Vagina (tissue), 2 donors: ENCODE measurements around the gene DAB1.

Source experiments
- POLR2A ChIP-seq, 2 donors: fragments of 450-650 bp; IDR thresholded peaks; one replicate each; pipeline ENCODE4 v1.6.1; 2017; ENCODE audit warnings: antibody characterized with exemption in 2 of 2, mild to moderate bottlenecking in 2 of 2, moderate library complexity in 2 of 2
- TF ChIP-seq, protein P1 (sequence below), 3 experiments: fragments of 450-650 bp in 2 of 3; fragments of 200-600 bp in 1 of 3; sonication (generic) in 1 of 3; IDR thresholded peaks; one replicate each; pipeline ENCODE4 v1.5.1; 2017 to 2019; ENCODE audit warnings: antibody characterized with exemption in 3 of 3, mild to moderate bottlenecking in 2 of 3, moderate library complexity in 2 of 3

DNA sequence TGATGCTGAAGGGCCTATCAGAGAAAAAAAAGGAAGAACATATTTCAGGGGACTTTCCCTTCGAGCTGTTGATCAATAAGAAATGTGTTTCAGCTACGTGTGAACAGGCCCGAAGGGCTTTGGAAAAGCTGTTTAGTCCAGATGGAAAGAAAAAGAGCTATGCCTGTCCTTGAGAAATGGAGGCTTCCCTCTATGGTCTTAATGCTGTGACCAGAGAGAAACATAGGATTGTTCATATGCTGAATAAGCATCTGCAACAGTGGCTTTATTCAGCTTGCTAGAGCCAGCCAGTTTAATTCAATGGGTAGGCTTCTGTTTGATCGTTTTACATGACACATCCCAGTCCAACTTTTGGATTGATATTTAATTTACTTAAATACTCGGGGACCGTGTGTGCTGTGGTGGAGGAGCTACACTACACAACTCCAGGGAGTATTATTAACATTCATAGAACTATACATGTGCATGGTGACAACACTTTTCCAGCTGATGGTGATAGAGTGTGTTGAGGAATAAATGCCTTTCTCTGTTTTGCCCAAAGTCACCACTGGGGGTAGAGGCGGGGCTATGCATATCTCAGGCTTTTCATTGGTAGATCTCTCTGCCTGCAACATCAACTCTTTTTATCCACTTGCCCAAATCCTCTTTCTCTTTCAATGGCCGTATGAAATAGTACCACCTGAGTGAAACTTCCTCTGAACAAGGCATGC is 351.3 kb downstream of the DAB1 start:
- TF ChIP-seq, protein P1, sequence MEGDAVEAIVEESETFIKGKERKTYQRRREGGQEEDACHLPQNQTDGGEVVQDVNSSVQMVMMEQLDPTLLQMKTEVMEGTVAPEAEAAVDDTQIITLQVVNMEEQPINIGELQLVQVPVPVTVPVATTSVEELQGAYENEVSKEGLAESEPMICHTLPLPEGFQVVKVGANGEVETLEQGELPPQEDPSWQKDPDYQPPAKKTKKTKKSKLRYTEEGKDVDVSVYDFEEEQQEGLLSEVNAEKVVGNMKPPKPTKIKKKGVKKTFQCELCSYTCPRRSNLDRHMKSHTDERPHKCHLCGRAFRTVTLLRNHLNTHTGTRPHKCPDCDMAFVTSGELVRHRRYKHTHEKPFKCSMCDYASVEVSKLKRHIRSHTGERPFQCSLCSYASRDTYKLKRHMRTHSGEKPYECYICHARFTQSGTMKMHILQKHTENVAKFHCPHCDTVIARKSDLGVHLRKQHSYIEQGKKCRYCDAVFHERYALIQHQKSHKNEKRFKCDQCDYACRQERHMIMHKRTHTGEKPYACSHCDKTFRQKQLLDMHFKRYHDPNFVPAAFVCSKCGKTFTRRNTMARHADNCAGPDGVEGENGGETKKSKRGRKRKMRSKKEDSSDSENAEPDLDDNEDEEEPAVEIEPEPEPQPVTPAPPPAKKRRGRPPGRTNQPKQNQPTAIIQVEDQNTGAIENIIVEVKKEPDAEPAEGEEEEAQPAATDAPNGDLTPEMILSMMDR (IDR thresholded peaks at IDR 0.05) = no peak
- TF ChIP-seq POLR2A (IDR thresholded peaks at IDR 0.05) = no peak
